AG04449 (cell line): ENCODE data around the gene MYBL2.

Experiments
- CTCF ChIA-PET: fragments of 350-600 bp; formaldehyde crosslinking; extraction: SDS; loops from one replicate; lab custom pipeline; 2021; ENCODE audit warnings: antibody characterized with exemption; lab: Yijun Ruan, JAX
- POLR2A ChIA-PET: fragments of 400-600, 350-600 bp; formaldehyde crosslinking; extraction: SDS; loops from one replicate; lab custom pipeline; 2020; ENCODE audit warnings: antibody characterized with exemption, inconsistent platforms; lab: Yijun Ruan, JAX
- DNase-seq: peaks from one replicate; pipeline ENCODE4 v3.0.0-alpha.2; 2010; ENCODE audit warnings: low read depth, low spot score
- H3K4me3 ChIP-seq: 2 replicates; pipeline ENCODE4 v1.5.1; 2011; ENCODE audit warnings: low read depth, mild to moderate bottlenecking, control low read depth, low read length
- TF ChIP-seq, protein P1 (sequence below): IDR thresholded peaks from one replicate; pipeline ENCODE4 v1.5.1; 2011; ENCODE audit warnings: mild to moderate bottlenecking, moderate library complexity, low read length, control low read depth, inconsistent platforms; ENCODE audit not compliant: insufficient read depth; ENCODE audit errors: missing control alignments

The MYBL2 gene

DNA sequence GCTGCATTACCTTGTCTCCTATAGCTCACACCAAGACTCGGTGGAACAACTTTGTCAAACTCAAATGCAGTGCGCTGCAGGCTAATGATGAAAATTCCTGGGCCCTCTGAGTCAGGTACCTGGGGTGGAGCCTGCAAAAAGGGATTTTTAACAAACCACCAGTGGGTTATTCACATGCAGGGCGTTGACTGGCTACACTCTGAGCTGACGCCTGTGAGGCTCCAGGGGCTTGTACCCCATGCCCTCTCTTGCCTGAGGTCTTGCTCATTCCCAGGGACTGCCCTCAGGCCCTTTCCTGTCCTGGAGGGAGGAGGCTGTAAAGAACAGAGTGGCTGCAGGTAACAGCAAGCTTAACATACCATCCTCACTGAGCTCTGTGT is 50.7 kb downstream of the MYBL2 start:
- CTCF ChIA-PET = interaction anchor here (0.9 to 1.5 kb wide), 3 partner anchors 11 to 363 kb away, joined by 3 to 5 read pairs (median 4); no protein-coding TSS in a partner anchor
- no peak for DNase-seq
- H3K4me3 ChIP-seq = no peak overlapping the region
- POLR2A ChIA-PET = no interaction called here
- TF ChIP-seq, protein P1, sequence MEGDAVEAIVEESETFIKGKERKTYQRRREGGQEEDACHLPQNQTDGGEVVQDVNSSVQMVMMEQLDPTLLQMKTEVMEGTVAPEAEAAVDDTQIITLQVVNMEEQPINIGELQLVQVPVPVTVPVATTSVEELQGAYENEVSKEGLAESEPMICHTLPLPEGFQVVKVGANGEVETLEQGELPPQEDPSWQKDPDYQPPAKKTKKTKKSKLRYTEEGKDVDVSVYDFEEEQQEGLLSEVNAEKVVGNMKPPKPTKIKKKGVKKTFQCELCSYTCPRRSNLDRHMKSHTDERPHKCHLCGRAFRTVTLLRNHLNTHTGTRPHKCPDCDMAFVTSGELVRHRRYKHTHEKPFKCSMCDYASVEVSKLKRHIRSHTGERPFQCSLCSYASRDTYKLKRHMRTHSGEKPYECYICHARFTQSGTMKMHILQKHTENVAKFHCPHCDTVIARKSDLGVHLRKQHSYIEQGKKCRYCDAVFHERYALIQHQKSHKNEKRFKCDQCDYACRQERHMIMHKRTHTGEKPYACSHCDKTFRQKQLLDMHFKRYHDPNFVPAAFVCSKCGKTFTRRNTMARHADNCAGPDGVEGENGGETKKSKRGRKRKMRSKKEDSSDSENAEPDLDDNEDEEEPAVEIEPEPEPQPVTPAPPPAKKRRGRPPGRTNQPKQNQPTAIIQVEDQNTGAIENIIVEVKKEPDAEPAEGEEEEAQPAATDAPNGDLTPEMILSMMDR = no peak

DNA sequence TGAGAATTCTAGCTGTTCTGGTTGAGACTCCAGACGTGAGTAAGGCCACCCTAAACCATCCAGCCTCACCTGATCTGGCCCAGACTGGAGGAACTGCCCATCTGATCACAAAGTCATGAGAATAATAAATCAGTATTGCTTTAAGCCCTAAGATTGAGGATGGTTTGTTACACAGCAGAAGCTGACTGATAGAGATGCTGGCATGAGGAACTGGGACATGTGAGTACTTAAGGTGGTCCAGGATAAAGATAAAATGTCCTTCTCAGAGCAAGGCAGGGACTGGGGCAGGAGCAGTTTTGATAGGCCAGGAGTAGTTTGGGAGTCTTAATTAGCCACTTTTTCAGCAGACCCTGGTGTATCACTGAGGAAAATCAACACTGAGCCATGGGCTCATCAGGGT is 53.1 kb downstream of the MYBL2 start:
- no peak overlapping the region for H3K4me3 ChIP-seq
- DNase-seq = no peak
- POLR2A ChIA-PET = no interaction called here
- CTCF ChIA-PET = interaction anchor here (1.0 kb wide), 1 partner anchor 31 kb away, joined by 3 read pairs; no protein-coding TSS in a partner anchor
- TF ChIP-seq, protein P1 = no peak

DNA sequence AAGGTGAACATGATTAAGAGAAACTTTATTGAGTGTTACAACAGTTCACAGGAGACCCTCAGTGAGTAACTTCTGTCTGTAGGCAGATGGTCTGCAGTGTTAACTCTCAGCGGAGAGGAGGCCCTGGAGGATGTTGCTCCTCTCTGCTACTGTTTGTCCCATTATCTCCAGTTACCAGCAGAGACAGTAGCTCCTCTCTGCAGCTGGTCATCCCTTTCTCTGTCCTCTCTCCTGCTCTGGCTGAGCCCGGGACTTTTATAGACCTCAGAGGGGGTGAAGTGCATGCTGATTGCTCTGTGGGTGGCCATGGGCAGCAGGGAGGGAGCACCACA is 54.1 kb downstream of the MYBL2 start:
- H3K4me3 ChIP-seq = no peak overlapping the region
- POLR2A ChIA-PET = no interaction called here
- DNase-seq = no peak
- TF ChIP-seq, protein P1 = no peak
- CTCF ChIA-PET = interaction anchor here (1.2 kb wide), 1 partner anchor 371 kb away, joined by 6 read pairs; no protein-coding TSS in a partner anchor

DNA sequence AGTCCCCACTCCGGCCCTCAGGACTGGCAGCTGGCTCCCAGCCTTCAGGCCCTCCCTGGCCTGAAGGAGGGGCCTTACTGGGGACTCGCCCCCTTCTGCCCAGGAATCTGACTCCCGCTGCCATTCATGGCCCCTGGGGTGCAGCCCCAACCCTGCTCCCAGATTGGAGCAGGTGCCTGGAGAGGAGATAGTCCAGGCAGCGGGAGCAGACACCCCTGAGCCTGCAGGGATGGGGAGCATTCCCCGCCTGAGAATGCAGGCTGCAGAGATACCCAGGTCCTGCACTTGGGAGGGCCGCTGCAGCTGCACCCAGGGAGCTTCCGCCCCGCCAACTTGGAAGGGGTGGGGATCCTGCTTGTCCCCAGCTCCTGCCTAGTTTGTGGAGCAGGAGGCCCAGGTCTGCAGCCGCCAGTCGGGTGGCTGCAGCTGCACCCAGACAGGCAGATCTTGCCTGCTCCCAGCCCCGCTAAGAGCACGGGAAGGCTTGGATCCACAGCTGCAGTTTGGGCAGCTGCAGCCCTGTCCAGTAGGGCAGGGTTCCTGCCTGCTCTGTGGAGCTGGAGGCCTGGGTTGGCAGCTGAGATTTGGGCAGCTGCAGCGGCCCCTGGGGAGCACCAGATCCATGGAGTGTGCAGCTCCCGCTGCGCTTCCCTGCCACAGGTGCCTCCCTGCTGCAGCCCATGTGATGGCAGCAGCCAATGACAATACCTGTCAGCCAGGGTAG is 54.7 kb downstream of the MYBL2 start:
- H3K4me3 ChIP-seq = no peak overlapping the region
- ChIA-PET CTCF (interaction anchor here (1.2 kb wide), 1 partner anchor 371 kb away, joined by 6 read pairs; no protein-coding TSS in a partner anchor), POLR2A (no interaction called here)
- no peak for DNase-seq
- TF ChIP-seq, protein P1 = no peak

DNA sequence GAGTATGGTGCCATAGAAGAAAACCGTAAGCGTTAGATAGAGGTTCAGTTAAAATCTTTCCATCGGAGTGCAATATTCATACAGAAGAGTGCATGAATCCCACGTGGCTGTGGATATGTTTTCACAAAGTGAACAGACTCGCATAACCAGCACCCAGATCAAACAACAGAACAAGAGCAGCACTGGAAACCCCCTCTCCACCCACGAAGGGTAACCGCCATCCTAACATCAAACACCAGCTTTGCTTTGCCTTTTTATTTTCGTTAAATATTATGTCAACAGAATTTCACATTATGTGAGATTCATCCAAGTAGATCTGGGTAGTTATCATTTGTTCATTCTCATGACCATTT is 55.2 kb downstream of the MYBL2 start:
- H3K4me3 ChIP-seq = no peak overlapping the region
- CTCF ChIA-PET = interaction anchor here (1.2 kb wide), 1 partner anchor 370 kb away, joined by 6 read pairs; no protein-coding TSS in a partner anchor

DNA sequence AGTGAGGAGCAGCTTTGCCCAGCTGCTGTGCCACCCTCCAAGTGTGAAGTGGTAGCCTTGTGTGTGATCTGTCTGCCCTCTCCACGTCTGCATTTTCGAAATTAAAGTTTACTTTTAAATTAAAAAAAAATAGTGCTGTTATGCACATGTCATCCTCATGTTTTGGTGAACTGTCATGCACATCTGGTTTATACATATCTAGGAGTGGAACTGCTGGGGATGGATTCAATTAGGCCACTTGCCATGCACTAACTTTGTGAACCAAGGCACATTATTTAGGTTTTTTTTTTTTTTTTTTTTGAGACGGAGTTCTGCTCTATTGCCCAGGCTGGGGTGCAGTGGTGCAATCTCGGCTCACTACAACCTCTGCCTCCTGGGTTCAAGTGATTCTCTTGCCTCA is 56.3 kb downstream of the MYBL2 start:
- ChIA-PET CTCF (no interaction called here), POLR2A (no interaction called here)
- H3K4me3 ChIP-seq = no peak overlapping the region
- no peak for DNase-seq
- TF ChIP-seq, protein P1 = no peak

More for the DNA sequence above, 55.2 kb downstream of the MYBL2 start:
- DNase-seq = no peak
- POLR2A ChIA-PET = no interaction called here
- TF ChIP-seq, protein P1 = no peak
